ENCODE results near the gene IL4. TPM values are rescaled to one million over a fixed set of nuclear protein-coding genes. Genes with fewer than 3 reads are reported as not detected.

Gene IL4
- total and polyA plus RNA-seq, 2 experiments from 2014 or later = not detected

DNA sequence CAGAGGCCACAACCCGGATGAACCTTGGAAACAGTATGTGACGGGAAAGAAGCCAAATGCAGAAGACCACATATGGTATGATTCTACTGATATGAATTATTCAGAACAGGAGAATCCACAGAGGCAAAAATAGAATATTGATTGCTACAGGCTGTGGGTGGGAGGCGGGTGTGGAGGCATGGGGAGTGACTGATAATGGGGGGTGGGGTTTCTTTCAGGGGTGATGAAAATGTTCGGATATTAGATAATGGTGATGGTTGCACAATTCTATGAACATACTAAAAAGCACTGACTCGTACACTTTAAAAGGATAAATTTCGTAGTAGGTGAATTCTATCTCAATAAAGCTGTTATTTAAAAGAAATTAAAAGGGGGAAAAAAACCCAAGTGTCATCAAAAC lies 10.7 kb downstream of the IL4 start:
- no peak overlapping the region for H3K4me3 Mint-ChIP-seq
- TF ChIP-seq, protein P1, sequence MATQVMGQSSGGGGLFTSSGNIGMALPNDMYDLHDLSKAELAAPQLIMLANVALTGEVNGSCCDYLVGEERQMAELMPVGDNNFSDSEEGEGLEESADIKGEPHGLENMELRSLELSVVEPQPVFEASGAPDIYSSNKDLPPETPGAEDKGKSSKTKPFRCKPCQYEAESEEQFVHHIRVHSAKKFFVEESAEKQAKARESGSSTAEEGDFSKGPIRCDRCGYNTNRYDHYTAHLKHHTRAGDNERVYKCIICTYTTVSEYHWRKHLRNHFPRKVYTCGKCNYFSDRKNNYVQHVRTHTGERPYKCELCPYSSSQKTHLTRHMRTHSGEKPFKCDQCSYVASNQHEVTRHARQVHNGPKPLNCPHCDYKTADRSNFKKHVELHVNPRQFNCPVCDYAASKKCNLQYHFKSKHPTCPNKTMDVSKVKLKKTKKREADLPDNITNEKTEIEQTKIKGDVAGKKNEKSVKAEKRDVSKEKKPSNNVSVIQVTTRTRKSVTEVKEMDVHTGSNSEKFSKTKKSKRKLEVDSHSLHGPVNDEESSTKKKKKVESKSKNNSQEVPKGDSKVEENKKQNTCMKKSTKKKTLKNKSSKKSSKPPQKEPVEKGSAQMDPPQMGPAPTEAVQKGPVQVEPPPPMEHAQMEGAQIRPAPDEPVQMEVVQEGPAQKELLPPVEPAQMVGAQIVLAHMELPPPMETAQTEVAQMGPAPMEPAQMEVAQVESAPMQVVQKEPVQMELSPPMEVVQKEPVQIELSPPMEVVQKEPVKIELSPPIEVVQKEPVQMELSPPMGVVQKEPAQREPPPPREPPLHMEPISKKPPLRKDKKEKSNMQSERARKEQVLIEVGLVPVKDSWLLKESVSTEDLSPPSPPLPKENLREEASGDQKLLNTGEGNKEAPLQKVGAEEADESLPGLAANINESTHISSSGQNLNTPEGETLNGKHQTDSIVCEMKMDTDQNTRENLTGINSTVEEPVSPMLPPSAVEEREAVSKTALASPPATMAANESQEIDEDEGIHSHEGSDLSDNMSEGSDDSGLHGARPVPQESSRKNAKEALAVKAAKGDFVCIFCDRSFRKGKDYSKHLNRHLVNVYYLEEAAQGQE (IDR thresholded peaks at IDR 0.05; ENCODE audit: unreplicated experiment) = no peak
- no peak for TF ChIP-seq POLR2AphosphoS5 (IDR thresholded peaks at IDR 0.05; ENCODE audit: low read depth)
- no peak for TF ChIP-seq JUNB (IDR thresholded peaks at IDR 0.05; ENCODE audit: unreplicated experiment)
- no peak for TF ChIP-seq STAT1 (IDR thresholded peaks at IDR 0.05; ENCODE audit: unreplicated experiment)
- no peak for TF ChIP-seq ZNF331 (CRISPR knock-in tag; IDR thresholded peaks at IDR 0.05; ENCODE audit: low read depth)
- TF ChIP-seq EZH2phosphoT487 (IDR thresholded peaks at IDR 0.05; ENCODE audit: unreplicated experiment) = no peak
- TF ChIP-seq, protein P2, sequence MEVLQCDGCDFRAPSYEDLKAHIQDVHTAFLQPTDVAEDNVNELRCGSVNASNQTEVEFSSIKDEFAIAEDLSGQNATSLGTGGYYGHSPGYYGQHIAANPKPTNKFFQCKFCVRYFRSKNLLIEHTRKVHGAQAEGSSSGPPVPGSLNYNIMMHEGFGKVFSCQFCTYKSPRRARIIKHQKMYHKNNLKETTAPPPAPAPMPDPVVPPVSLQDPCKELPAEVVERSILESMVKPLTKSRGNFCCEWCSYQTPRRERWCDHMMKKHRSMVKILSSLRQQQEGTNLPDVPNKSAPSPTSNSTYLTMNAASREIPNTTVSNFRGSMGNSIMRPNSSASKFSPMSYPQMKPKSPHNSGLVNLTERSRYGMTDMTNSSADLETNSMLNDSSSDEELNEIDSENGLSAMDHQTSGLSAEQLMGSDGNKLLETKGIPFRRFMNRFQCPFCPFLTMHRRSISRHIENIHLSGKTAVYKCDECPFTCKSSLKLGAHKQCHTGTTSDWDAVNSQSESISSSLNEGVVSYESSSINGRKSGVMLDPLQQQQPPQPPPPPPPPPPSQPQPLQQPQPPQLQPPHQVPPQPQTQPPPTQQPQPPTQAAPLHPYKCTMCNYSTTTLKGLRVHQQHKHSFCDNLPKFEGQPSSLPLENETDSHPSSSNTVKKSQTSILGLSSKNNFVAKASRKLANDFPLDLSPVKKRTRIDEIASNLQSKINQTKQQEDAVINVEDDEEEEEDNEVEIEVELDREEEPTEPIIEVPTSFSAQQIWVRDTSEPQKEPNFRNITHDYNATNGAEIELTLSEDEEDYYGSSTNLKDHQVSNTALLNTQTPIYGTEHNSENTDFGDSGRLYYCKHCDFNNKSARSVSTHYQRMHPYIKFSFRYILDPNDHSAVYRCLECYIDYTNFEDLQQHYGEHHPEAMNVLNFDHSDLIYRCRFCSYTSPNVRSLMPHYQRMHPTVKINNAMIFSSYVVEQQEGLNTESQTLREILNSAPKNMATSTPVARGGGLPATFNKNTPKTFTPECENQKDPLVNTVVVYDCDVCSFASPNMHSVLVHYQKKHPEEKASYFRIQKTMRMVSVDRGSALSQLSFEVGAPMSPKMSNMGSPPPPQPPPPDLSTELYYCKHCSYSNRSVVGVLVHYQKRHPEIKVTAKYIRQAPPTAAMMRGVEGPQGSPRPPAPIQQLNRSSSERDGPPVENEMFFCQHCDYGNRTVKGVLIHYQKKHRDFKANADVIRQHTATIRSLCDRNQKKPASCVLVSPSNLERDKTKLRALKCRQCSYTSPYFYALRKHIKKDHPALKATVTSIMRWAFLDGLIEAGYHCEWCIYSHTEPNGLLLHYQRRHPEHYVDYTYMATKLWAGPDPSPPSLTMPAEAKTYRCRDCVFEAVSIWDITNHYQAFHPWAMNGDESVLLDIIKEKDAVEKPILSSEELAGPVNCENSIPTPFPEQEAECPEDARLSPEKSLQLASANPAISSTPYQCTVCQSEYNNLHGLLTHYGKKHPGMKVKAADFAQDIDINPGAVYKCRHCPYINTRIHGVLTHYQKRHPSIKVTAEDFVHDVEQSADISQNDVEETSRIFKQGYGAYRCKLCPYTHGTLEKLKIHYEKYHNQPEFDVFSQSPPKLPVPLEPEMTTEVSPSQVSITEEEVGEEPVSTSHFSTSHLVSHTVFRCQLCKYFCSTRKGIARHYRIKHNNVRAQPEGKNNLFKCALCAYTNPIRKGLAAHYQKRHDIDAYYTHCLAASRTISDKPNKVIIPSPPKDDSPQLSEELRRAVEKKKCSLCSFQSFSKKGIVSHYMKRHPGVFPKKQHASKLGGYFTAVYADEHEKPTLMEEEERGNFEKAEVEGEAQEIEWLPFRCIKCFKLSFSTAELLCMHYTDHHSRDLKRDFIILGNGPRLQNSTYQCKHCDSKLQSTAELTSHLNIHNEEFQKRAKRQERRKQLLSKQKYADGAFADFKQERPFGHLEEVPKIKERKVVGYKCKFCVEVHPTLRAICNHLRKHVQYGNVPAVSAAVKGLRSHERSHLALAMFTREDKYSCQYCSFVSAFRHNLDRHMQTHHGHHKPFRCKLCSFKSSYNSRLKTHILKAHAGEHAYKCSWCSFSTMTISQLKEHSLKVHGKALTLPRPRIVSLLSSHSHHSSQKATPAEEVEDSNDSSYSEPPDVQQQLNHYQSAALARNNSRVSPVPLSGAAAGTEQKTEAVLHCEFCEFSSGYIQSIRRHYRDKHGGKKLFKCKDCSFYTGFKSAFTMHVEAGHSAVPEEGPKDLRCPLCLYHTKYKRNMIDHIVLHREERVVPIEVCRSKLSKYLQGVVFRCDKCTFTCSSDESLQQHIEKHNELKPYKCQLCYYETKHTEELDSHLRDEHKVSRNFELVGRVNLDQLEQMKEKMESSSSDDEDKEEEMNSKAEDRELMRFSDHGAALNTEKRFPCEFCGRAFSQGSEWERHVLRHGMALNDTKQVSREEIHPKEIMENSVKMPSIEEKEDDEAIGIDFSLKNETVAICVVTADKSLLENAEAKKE (CRISPR knock-in tag; IDR thresholded peaks at IDR 0.05) = no peak
- TF ChIP-seq, protein P3, sequence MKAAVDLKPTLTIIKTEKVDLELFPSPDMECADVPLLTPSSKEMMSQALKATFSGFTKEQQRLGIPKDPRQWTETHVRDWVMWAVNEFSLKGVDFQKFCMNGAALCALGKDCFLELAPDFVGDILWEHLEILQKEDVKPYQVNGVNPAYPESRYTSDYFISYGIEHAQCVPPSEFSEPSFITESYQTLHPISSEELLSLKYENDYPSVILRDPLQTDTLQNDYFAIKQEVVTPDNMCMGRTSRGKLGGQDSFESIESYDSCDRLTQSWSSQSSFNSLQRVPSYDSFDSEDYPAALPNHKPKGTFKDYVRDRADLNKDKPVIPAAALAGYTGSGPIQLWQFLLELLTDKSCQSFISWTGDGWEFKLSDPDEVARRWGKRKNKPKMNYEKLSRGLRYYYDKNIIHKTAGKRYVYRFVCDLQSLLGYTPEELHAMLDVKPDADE (IDR thresholded peaks at IDR 0.05) = no peak
- no peak for TF ChIP-seq NANOG (IDR thresholded peaks at IDR 0.05; ENCODE audit: borderline replicate concordance)
- TF ChIP-seq CREB1 (CRISPR knock-in tag; IDR thresholded peaks at IDR 0.05; ENCODE audit: low read depth) = no peak
- H3K4me1 Mint-ChIP-seq = peaks cover 6% of the 10 kb centered on the region

More for the DNA sequence above, 10.7 kb downstream of the IL4 start:
- no peak overlapping the region for H3K27ac ChIP-seq (ENCODE audit: low read depth)
- H3K4me3 ChIP-seq = no peak overlapping the region
- no peaks in the 10 kb centered on the region for H3K4me1 ChIP-seq (ENCODE audit: insufficient read depth)
- H3K27me3 ChIP-seq (ENCODE audit: insufficient read depth) = no peaks in the 10 kb centered on the region
- H4K20me1 ChIP-seq (replicated peaks; ENCODE audit: insufficient read depth) = no peaks in the 10 kb centered on the region
- DNase-seq (ENCODE audit: low spot score) = no peak
- no peak overlapping the region for H3K4me2 ChIP-seq
- ATAC-seq = no peak
- Mint-ChIP-seq H3K36me3 (ENCODE audit: low read depth) (no peaks in the 10 kb centered on the region), H3K27me3 (ENCODE audit: insufficient read depth, low read depth, poor library complexity) (no peaks in the 10 kb centered on the region), H3K27ac (no peak overlapping the region), H3K9me3 (no peaks in the 10 kb centered on the region)
- no peaks in the 10 kb centered on the region for H3F3A ChIP-seq (replicated peaks; ENCODE audit: low read depth)
- no peaks in the 10 kb centered on the region for H3K79me2 ChIP-seq (replicated peaks; ENCODE audit: insufficient read depth)
- H3K9me2 ChIP-seq (ENCODE audit: insufficient read depth) = no peaks in the 10 kb centered on the region
- H2AFZ ChIP-seq = no peak overlapping the region
- H3K36me3 ChIP-seq (ENCODE audit: insufficient read depth) = no peaks in the 10 kb centered on the region
